Panc1 (cell line): ENCODE results near the gene EPB41L4B.

Experiments
- POLR2AphosphoS5 ChIP-seq: IDR thresholded peaks from 2 replicates; pipeline ENCODE4 v1.6.1; 2012; ENCODE audit warnings: mild to moderate bottlenecking, low read depth, low read length, moderate library complexity
- SIN3A ChIP-seq: IDR thresholded peaks from 2 replicates; pipeline ENCODE4 v1.6.1; 2012; ENCODE audit warnings: low read depth, mild to moderate bottlenecking, low read length, moderate library complexity, borderline replicate concordance; ENCODE audit not compliant: insufficient read depth
- TCF7L2 ChIP-seq: IDR thresholded peaks from 2 replicates; pipeline ENCODE4 v1.6.1; 2011; ENCODE audit warnings: mild to moderate bottlenecking, low read depth, low read length, inconsistent platforms
- TF ChIP-seq, protein P1 (sequence below): fragments of 450-650 bp; IDR thresholded peaks from 2 replicates; pipeline ENCODE4 v1.5.1; 2017; ENCODE audit warnings: mild to moderate bottlenecking
- TF ChIP-seq, protein P2 (sequence below), 2 experiments: IDR thresholded peaks; 2 replicates each; pipeline ENCODE4 v1.6.1; 2011 to 2012; ENCODE audit warnings: low read depth in 2 of 2, control low read depth in 1 of 2, low read length in 1 of 2, mild to moderate bottlenecking in 1 of 2, moderate library complexity in 1 of 2; ENCODE audit not compliant: insufficient read depth in 1 of 2

DNA sequence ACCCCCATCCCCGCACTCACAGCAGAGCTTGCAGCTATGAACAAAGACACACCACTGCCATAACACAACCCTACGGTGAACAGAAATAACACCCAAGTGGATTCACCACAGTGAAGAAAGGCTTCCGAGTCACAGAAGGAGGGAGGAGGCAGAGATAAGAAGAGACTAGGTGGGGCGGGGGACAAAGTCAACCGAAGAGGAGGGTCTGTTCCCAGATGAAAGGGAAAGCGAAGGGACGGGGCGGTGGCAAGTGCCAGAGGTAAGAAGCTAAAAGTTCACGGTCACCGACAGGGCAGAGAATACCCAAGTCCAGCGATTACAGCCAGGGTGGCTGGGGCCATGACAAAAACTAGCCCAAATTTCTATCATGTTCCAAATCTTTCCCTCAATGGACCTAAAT is 21.0 kb downstream of the EPB41L4B start:
- TF ChIP-seq, protein P1, sequence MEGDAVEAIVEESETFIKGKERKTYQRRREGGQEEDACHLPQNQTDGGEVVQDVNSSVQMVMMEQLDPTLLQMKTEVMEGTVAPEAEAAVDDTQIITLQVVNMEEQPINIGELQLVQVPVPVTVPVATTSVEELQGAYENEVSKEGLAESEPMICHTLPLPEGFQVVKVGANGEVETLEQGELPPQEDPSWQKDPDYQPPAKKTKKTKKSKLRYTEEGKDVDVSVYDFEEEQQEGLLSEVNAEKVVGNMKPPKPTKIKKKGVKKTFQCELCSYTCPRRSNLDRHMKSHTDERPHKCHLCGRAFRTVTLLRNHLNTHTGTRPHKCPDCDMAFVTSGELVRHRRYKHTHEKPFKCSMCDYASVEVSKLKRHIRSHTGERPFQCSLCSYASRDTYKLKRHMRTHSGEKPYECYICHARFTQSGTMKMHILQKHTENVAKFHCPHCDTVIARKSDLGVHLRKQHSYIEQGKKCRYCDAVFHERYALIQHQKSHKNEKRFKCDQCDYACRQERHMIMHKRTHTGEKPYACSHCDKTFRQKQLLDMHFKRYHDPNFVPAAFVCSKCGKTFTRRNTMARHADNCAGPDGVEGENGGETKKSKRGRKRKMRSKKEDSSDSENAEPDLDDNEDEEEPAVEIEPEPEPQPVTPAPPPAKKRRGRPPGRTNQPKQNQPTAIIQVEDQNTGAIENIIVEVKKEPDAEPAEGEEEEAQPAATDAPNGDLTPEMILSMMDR, result no peak
- no peak for TF ChIP-seq POLR2AphosphoS5
- TF ChIP-seq SIN3A, result no peak
- TF ChIP-seq, protein P2, sequence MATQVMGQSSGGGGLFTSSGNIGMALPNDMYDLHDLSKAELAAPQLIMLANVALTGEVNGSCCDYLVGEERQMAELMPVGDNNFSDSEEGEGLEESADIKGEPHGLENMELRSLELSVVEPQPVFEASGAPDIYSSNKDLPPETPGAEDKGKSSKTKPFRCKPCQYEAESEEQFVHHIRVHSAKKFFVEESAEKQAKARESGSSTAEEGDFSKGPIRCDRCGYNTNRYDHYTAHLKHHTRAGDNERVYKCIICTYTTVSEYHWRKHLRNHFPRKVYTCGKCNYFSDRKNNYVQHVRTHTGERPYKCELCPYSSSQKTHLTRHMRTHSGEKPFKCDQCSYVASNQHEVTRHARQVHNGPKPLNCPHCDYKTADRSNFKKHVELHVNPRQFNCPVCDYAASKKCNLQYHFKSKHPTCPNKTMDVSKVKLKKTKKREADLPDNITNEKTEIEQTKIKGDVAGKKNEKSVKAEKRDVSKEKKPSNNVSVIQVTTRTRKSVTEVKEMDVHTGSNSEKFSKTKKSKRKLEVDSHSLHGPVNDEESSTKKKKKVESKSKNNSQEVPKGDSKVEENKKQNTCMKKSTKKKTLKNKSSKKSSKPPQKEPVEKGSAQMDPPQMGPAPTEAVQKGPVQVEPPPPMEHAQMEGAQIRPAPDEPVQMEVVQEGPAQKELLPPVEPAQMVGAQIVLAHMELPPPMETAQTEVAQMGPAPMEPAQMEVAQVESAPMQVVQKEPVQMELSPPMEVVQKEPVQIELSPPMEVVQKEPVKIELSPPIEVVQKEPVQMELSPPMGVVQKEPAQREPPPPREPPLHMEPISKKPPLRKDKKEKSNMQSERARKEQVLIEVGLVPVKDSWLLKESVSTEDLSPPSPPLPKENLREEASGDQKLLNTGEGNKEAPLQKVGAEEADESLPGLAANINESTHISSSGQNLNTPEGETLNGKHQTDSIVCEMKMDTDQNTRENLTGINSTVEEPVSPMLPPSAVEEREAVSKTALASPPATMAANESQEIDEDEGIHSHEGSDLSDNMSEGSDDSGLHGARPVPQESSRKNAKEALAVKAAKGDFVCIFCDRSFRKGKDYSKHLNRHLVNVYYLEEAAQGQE (IDR thresholded peaks at IDR 0.05; ENCODE audit: insufficient read depth in 1 of 2, low read depth in 2 of 2, low read length in 1 of 2), result no peak
- TF ChIP-seq TCF7L2, result no peak
